CD4-positive, alpha-beta T cell treated with Interferon alpha-2 for 1 hour (primary cell): ENCODE data around the gene PPP1R10.

Source experiments
- DNase-seq, 2 donors: peaks; one replicate each; pipeline ENCODE4 v3.0.0-alpha.2; 2020 to 2022

The PPP1R10 gene

GRCh38 chr6:30618270-30618797, 1.3 kb upstream of the PPP1R10 start:
- DNase-seq = no peak

- peak; percentile 99 for DNase-seq
These were observed 674 bp upstream of the PPP1R10 start, which contains the start of gene MRPS18B for GRCh38 chr6:30617565-30618269. Gene MRPS18B (plus strand): TSS chr6:30617840. CDS start chr6:30617866, 26 bp downstream.

- DNase-seq = peak; percentile 57 to 72
These were observed 859 bp downstream of the PPP1R10 start for GRCh38 chr6:30615958-30616810.

- DNase-seq = peak; percentile 37 to 68
These were observed 1.7 kb downstream of the PPP1R10 start for GRCh38 chr6:30615219-30615957.

GRCh38 chr6:30614843-30615218, 2.2 kb downstream of the PPP1R10 start:
- peak; percentile 95 to 96 for DNase-seq

GRCh38 chr6:30614044-30614842, 2.8 kb downstream of the PPP1R10 start:
- peak in 1 of 2 donors; percentile 44 for DNase-seq

- no peak for DNase-seq
These were observed 3.6 kb downstream of the PPP1R10 start for GRCh38 chr6:30613251-30614043.

GRCh38 chr6:30612687-30613248, 4.3 kb downstream of the PPP1R10 start:
- DNase-seq = no peak

GRCh38 chr6:30612213-30612612, 4.8 kb downstream of the PPP1R10 start:
- no peak for DNase-seq

- DNase-seq = no peak
These were observed 5.2 kb downstream of the PPP1R10 start for GRCh38 chr6:30611856-30612194.

- DNase-seq = no peak
These were observed 5.7 kb downstream of the PPP1R10 start for GRCh38 chr6:30611150-30611855.

- DNase-seq = no peak
These were observed 7.0 kb downstream of the PPP1R10 start for GRCh38 chr6:30610065-30610464.

GRCh38 chr6:30603961-30604360, 13.1 kb downstream of the PPP1R10 start:
- DNase-seq = no peak

GRCh38 chr6:30601815-30602641, 15.0 kb downstream of the PPP1R10 start:
- no peak for DNase-seq

- DNase-seq = peak in 1 of 2 donors; percentile 9
These were observed 15.6 kb downstream of the PPP1R10 start for GRCh38 chr6:30601436-30601814.

GRCh38 chr6:30600451-30600961, 16.5 kb downstream of the PPP1R10 start:
- DNase-seq = no peak

GRCh38 chr6:30599625-30600324, 17.3 kb downstream of the PPP1R10 start:
- DNase-seq = no peak

- DNase-seq = no peak
These were observed 18.0 kb downstream of the PPP1R10 start for GRCh38 chr6:30598912-30599624.
